A204.1 (cell line): ENCODE data around the gene TNRC18.
"Not testable (repeated sequence)": the region's sequence is repeated elsewhere in the genome, so short reads cannot be mapped to it uniquely, and the experiment has no call there.

Experiments used
- FAIRE-seq: peaks from 2 replicates; lab custom pipeline; 2012; peaks lifted over from hg19 to GRCh38; lab: Jason Lieb, UNC

Gene TNRC18

GRCh38 chr7:5315761-5316160 lies 107.9 kb downstream of the TNRC18 start:
- FAIRE-seq: no peak

- FAIRE-seq: no peak
These were observed 108.8 kb downstream of the TNRC18 start for GRCh38 chr7:5314864-5315263.

GRCh38 chr7:5313076-5313885 lies 110.4 kb downstream of the TNRC18 start:
- FAIRE-seq: not testable (repeated sequence)

- FAIRE-seq: not testable (repeated sequence)
These were observed 111.2 kb downstream of the TNRC18 start for GRCh38 chr7:5312276-5313070.

- FAIRE-seq: no peak
These were observed 112.7 kb downstream of the TNRC18 start for GRCh38 chr7:5310822-5311405.

GRCh38 chr7:5309146-5309545 lies 114.5 kb downstream of the TNRC18 start:
- no peak for FAIRE-seq

GRCh38 chr7:5307221-5308142 lies 116.2 kb downstream of the TNRC18 start:
- FAIRE-seq: not testable (repeated sequence)

GRCh38 chr7:5305050-5305449 lies 118.6 kb downstream of the TNRC18 start:
- not testable (repeated sequence) for FAIRE-seq

- FAIRE-seq: no peak
These were observed 119.8 kb downstream of the TNRC18 start for GRCh38 chr7:5303591-5304505.

- FAIRE-seq: no peak
These were observed 120.6 kb downstream of the TNRC18 start for GRCh38 chr7:5303061-5303460.

- no peak for FAIRE-seq
These were observed 121.1 kb downstream of the TNRC18 start for GRCh38 chr7:5302577-5302976.

- FAIRE-seq: no peak
These were observed 123.3 kb downstream of the TNRC18 start for GRCh38 chr7:5300366-5300765.

- FAIRE-seq: no peak
These were observed 126.9 kb downstream of the TNRC18 start for GRCh38 chr7:5296611-5297226.

GRCh38 chr7:5296015-5296610 lies 127.5 kb downstream of the TNRC18 start:
- no peak for FAIRE-seq

GRCh38 chr7:5295039-5296014 lies 128.3 kb downstream of the TNRC18 start:
- FAIRE-seq: no peak

GRCh38 chr7:5294169-5294987 lies 129.3 kb downstream of the TNRC18 start:
- FAIRE-seq: no peak

GRCh38 chr7:5291711-5292335 lies 131.8 kb downstream of the TNRC18 start:
- FAIRE-seq: not testable (repeated sequence)
